ENCODE data around the gene BEX4.
"Not testable (repeated sequence)": the region's sequence is repeated elsewhere in the genome, so short reads cannot be mapped to it uniquely, and the experiment has no call there.

BEX4 gene

GRCh38 chrX:103214870-103215424, at the start of gene BEX4:
BEX4 (plus strand) TSS chrX:103215108; CDS start chrX:103216154, 1,046 bp downstream.
- peak; percentile 57 for DNase-seq

GRCh38 chrX:103170216-103170615, 44.7 kb upstream of the BEX4 start:
- DNase-seq, result no peak

- no peak for DNase-seq
Observed at GRCh38 chrX:103171353-103171752, 43.6 kb upstream of the BEX4 start.

- DNase-seq, result not testable (repeated sequence)
Observed at GRCh38 chrX:103175256-103175655, 39.7 kb upstream of the BEX4 start.

- DNase-seq, result peak; percentile 22
Observed at GRCh38 chrX:103175944-103176753, 38.8 kb upstream of the BEX4 start.

GRCh38 chrX:103177556-103177955, 37.4 kb upstream of the BEX4 start:
- no peak for DNase-seq

- DNase-seq, result no peak
Observed at GRCh38 chrX:103183912-103184311, 31.0 kb upstream of the BEX4 start.

GRCh38 chrX:103187953-103188475, 26.9 kb upstream of the BEX4 start:
- no peak for DNase-seq

GRCh38 chrX:103197721-103198306, 17.1 kb upstream of the BEX4 start:
- DNase-seq, result no peak

- not testable (repeated sequence) for DNase-seq
Observed at GRCh38 chrX:103198668-103199067, 16.2 kb upstream of the BEX4 start.

GRCh38 chrX:103201041-103201440, 13.9 kb upstream of the BEX4 start:
- no peak for DNase-seq

GRCh38 chrX:103210056-103210455, 4.9 kb upstream of the BEX4 start:
- no peak for DNase-seq

- DNase-seq, result peak; percentile 15
Observed at GRCh38 chrX:103211012-103211715, 3.7 kb upstream of the BEX4 start.

GRCh38 chrX:103212749-103213457, 2.0 kb upstream of the BEX4 start:
- no peak for DNase-seq

- DNase-seq, result peak; percentile 53
Observed at GRCh38 chrX:103215425-103215991, 600 bp downstream of the BEX4 start.

- no peak for DNase-seq
Observed at GRCh38 chrX:103220511-103221323, 5.8 kb downstream of the BEX4 start.

- not testable (repeated sequence) for DNase-seq
Observed at GRCh38 chrX:103225918-103226317, 11.0 kb downstream of the BEX4 start.

GRCh38 chrX:103233263-103233662, 18.4 kb downstream of the BEX4 start:
- no peak for DNase-seq

GRCh38 chrX:103234869-103235268, 20.0 kb downstream of the BEX4 start:
- DNase-seq, result no peak

- not testable (repeated sequence) for DNase-seq
Observed at GRCh38 chrX:103235608-103236007, 20.7 kb downstream of the BEX4 start.

GRCh38 chrX:103236296-103236695, 21.4 kb downstream of the BEX4 start:
- no peak for DNase-seq
